IPS-20b (cell line): ENCODE results near the gene CASP9.
"Not testable (repeated sequence)": the region's sequence is repeated elsewhere in the genome, so short reads cannot be mapped to it uniquely, and the experiment has no call there.

Experiments used
- H3K27ac ChIP-seq: one replicate; pipeline ENCODE4 v1.5.1; 2013; ENCODE audit warnings: low read length
- H3K27me3 ChIP-seq: 2 replicates; pipeline ENCODE4 v1.6.1; 2013; ENCODE audit warnings: mild to moderate bottlenecking, low read length, inconsistent platforms; ENCODE audit not compliant: insufficient read depth
- H3K36me3 ChIP-seq: 2 replicates; pipeline ENCODE4 v1.6.1; 2013; ENCODE audit warnings: low read depth, mild to moderate bottlenecking, inconsistent platforms, low read length, moderate library complexity; ENCODE audit not compliant: insufficient read depth
- H3K4me1 ChIP-seq: 2 replicates; pipeline ENCODE4 v1.6.1; 2013; ENCODE audit warnings: mild to moderate bottlenecking, control low read depth, inconsistent platforms, low read length, moderate library complexity; ENCODE audit not compliant: insufficient read depth
- H3K4me3 ChIP-seq: 2 replicates; pipeline ENCODE4 v1.5.1; 2013; ENCODE audit warnings: mild to moderate bottlenecking, low read length, inconsistent platforms
- H3K9ac ChIP-seq: 2 replicates; pipeline ENCODE4 v1.6.1; 2013; ENCODE audit warnings: low read depth, mild to moderate bottlenecking, inconsistent platforms, low read length, moderate library complexity
- H3K9me3 ChIP-seq: 2 replicates; pipeline ENCODE4 v1.6.1; 2013; ENCODE audit warnings: mild to moderate bottlenecking, low read depth, low read length, inconsistent platforms; ENCODE audit not compliant: insufficient read depth

CASP9 gene

GRCh38 chr1:15491010-15491409 is 33.0 kb downstream of the CASP9 start:
- H3K9me3 ChIP-seq, H3K27ac ChIP-seq, H3K27me3 ChIP-seq, H3K4me3 ChIP-seq, H3K4me1 ChIP-seq, H3K9ac ChIP-seq, H3K36me3 ChIP-seq: not testable (repeated sequence)

- no peak overlapping the region for H3K9ac ChIP-seq
- no peaks in the 10 kb centered on the region for H3K27me3 ChIP-seq
- H3K4me3 ChIP-seq = no peak overlapping the region
- H3K4me1 ChIP-seq = no peaks in the 10 kb centered on the region
- H3K27ac ChIP-seq = no peak overlapping the region
- H3K9me3 ChIP-seq = no peaks in the 10 kb centered on the region
- H3K36me3 ChIP-seq = peaks cover 6% of the 10 kb centered on the region; the same call in 1 of the 2 replicates
These were observed 34.8 kb downstream of the CASP9 start for GRCh38 chr1:15489052-15489736.

GRCh38 chr1:15488371-15488770 is 35.6 kb downstream of the CASP9 start:
- no peak overlapping the region for H3K27ac ChIP-seq
- H3K9ac ChIP-seq = no peak overlapping the region
- no peak overlapping the region for H3K4me3 ChIP-seq

GRCh38 chr1:15486844-15487610 is 37.0 kb downstream of the CASP9 start:
- H3K36me3 ChIP-seq, H3K4me3 ChIP-seq, H3K27me3 ChIP-seq, H3K9ac ChIP-seq, H3K9me3 ChIP-seq, H3K27ac ChIP-seq, H3K4me1 ChIP-seq: not testable (repeated sequence)

More at GRCh38 chr1:15488371-15488770, 35.6 kb downstream of the CASP9 start:
- Histone ChIP-seq H3K27me3 (no peaks in the 10 kb centered on the region), H3K9me3 (no peaks in the 10 kb centered on the region), H3K36me3 (peaks cover 6% of the 10 kb centered on the region; the same call in 1 of the 2 replicates), H3K4me1 (no peaks in the 10 kb centered on the region)

- Histone ChIP-seq H3K36me3 (no peaks in the 10 kb centered on the region), H3K9ac (no peak overlapping the region), H3K4me1 (no peaks in the 10 kb centered on the region), H3K27ac (no peak overlapping the region), H3K9me3 (no peaks in the 10 kb centered on the region), H3K27me3 (no peaks in the 10 kb centered on the region), H3K4me3 (no peak overlapping the region)
These were observed 38.4 kb downstream of the CASP9 start for GRCh38 chr1:15485636-15486035.

- H3K9me3 ChIP-seq, H3K27me3 ChIP-seq, H3K4me3 ChIP-seq, H3K4me1 ChIP-seq, H3K9ac ChIP-seq, H3K27ac ChIP-seq, H3K36me3 ChIP-seq: not testable (repeated sequence)
These were observed 39.6 kb downstream of the CASP9 start for GRCh38 chr1:15484443-15484842.

GRCh38 chr1:15483971-15484370 is 40.0 kb downstream of the CASP9 start:
- H3K9ac ChIP-seq = no peak overlapping the region
- no peaks in the 10 kb centered on the region for H3K4me1 ChIP-seq
- no peaks in the 10 kb centered on the region for H3K9me3 ChIP-seq
- H3K4me3 ChIP-seq = no peak overlapping the region
- no peaks in the 10 kb centered on the region for H3K27me3 ChIP-seq
- no peak overlapping the region for H3K27ac ChIP-seq
- no peaks in the 10 kb centered on the region for H3K36me3 ChIP-seq

- not testable (repeated sequence) for H3K27me3 ChIP-seq, H3K4me3 ChIP-seq, H3K27ac ChIP-seq, H3K9ac ChIP-seq, H3K9me3 ChIP-seq, H3K36me3 ChIP-seq, H3K4me1 ChIP-seq
These were observed 41.0 kb downstream of the CASP9 start for GRCh38 chr1:15482983-15483543.

- H3K27ac ChIP-seq, H3K9me3 ChIP-seq, H3K4me1 ChIP-seq, H3K9ac ChIP-seq, H3K4me3 ChIP-seq, H3K36me3 ChIP-seq, H3K27me3 ChIP-seq: not testable (repeated sequence)
These were observed 41.6 kb downstream of the CASP9 start for GRCh38 chr1:15482455-15482854.

GRCh38 chr1:15479654-15480347 is 44.2 kb downstream of the CASP9 start:
- no peaks in the 10 kb centered on the region for H3K36me3 ChIP-seq
- H3K27ac ChIP-seq = no peak overlapping the region
- no peak overlapping the region for H3K9ac ChIP-seq

GRCh38 chr1:15477646-15478212 is 46.3 kb downstream of the CASP9 start:
- H3K27ac ChIP-seq = no peak overlapping the region

More at GRCh38 chr1:15479654-15480347, 44.2 kb downstream of the CASP9 start:
- Histone ChIP-seq H3K4me1 (no peaks in the 10 kb centered on the region), H3K27me3 (no peaks in the 10 kb centered on the region), H3K9me3 (no peaks in the 10 kb centered on the region), H3K4me3 (no peak overlapping the region)

More at GRCh38 chr1:15477646-15478212, 46.3 kb downstream of the CASP9 start:
- no peaks in the 10 kb centered on the region for H3K4me1 ChIP-seq
- H3K36me3 ChIP-seq = no peaks in the 10 kb centered on the region
- H3K9ac ChIP-seq = no peak overlapping the region
- no peaks in the 10 kb centered on the region for H3K27me3 ChIP-seq
- H3K9me3 ChIP-seq = no peaks in the 10 kb centered on the region
- no peak overlapping the region for H3K4me3 ChIP-seq
